Measurements from ENCODE around the gene COASY.
A peak's percentile ranks its signal among the peaks of the same experiment; 100 is the strongest.
"Not testable (repeated sequence)": the region's sequence is repeated elsewhere in the genome, so short reads cannot be mapped to it uniquely, and the experiment has no call there.

Gene COASY

DNA sequence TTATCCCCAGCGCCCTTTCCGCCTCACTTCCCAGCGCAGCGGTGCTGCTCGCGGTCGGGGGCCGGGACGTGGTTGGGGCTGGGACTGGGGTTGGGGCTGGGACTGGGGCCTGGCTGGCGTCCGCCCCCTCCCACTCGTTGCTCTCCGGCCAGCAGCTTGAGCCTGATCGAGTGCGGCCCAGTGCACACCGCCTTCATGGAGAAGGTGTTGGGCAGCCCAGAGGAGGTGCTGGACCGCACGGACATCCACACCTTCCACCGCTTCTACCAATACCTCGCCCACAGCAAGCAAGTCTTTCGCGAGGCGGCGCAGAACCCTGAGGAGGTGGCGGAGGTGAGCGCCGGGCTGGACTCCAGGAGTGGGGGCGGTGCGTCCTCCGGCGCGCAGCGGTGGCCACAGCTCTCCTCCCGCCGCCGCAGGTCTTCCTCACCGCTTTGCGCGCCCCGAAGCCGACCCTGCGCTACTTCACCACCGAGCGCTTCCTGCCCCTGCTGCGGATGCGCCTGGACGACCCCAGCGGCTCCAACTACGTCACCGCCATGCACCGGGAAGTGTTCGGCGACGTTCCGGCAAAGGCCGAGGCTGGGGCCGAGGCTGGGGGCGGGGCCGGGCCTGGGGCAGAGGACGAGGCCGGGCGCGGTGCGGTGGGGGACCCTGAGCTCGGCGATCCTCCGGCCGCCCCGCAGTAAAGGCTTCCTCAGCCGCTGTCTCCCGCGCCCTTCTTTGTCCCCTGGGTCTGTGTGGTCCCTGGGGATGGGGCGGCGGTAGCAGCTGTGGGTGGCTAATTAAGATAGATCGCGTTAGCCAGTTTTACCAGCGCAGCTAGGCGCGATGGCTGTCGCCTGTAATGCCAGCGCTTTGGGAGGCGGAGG, 7.5 kb upstream of the COASY start:
- DNase-seq, result peak; percentile 72

- no peak for DNase-seq
Observed at GRCh38 chr17:42555122-42555622, 6.8 kb upstream of the COASY start.

- DNase-seq, result not testable (repeated sequence)
Observed at GRCh38 chr17:42555961-42556617, 5.9 kb upstream of the COASY start.

DNA sequence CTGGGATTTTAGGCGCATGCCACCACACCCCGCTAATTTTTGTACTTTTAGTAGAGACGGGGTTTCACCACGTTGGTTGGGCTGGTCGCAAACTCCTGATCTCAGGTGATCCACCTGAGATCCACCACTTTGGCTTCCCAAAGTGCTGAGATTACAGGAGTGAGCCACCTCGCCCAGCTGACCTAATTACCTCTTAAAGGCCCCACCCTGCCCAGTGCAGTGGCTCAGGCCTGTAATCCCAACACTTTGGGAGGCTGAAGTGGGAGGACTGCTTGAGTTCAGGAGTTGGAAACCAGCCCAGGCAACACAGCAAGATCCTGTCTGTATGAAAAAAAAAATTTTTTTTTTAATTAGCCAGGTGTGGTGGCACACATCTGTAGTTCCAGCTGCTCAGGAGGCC, 2.9 kb upstream of the COASY start:
- no peak for DNase-seq

DNA sequence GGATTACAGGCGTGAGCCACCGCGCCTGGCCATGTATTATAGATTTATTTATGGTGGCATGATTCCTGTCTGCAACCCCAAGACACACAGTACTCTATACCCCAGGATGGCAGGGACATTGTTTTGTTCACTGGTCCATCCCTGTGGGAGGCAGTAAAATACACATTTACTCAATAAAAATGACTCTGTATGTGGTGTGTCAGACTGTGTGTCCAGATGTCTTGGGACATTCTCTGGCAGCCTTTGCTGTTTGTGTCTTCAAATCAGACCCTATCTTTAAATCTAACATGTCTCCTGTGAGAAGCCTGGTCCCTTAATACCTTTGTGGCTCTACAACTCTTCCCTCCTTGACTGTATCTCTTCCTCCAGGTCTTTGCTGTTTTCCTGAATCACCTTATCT, 1.7 kb upstream of the COASY start:
- DNase-seq, result no peak

DNA sequence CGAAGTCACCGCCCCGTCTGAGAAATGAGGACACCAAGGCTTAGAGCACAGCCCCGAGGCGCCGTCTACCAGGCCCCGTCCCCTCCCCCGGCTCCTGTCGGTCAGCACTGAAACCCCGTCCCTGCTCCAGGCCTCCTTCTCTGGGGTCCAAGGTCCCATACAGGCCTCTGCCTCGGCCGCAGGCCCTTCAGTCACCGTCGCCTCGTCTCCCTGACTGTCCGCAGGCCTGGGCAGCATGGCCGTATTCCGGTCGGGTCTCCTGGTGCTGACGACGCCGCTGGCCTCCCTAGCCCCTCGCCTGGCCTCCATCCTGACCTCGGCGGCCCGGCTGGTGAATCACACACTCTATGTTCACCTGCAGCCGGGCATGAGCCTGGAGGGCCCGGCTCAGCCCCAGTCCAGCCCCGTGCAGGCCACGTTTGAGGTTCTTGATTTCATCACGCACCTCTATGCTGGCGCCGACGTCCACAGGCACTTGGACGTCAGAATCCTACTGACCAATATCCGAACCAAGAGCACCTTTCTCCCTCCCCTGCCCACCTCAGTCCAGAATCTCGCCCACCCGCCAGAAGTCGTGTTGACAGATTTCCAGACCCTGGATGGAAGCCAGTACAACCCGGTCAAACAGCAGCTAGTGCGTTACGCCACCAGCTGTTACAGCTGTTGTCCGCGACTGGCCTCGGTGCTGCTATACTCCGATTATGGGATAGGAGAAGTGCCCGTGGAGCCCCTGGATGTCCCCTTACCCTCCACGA, 617 bp downstream of the COASY start:
- no peak for DNase-seq

DNA sequence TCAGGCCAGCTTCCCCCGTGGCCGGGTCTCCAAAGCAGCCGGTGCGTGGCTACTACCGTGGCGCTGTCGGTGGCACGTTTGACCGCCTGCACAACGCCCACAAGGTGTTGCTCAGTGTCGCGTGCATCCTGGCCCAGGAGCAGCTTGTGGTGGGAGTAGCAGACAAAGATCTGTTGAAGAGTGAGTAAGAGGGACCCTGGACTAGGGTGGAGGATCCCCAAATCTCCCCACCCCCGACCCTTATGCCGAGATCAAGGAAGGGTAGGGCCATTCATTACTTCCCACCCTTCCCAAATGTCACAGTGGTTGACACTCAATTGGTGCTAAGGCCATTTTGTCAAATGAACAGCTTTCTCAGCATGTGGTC, 1.2 kb downstream of the COASY start:
- DNase-seq, result no peak

- DNase-seq, result no peak
Observed at GRCh38 chr17:42563543-42563942, 1.6 kb downstream of the COASY start.

DNA sequence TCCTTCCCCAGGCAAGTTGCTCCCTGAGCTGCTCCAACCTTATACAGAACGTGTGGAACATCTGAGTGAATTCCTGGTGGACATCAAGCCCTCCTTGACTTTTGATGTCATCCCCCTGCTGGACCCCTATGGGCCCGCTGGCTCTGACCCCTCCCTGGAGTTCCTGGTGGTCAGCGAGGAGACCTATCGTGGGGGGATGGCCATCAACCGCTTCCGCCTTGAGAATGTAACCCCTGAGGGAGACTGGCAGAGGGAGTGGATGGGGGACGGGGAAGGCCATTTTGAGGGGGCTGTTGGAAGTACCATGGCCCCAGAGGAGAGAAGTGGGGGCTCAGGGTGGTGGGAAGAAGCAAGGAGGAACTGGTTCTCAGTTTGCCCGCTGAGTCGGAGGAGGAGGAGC, 2.0 kb downstream of the COASY start:
- DNase-seq, result no peak

GRCh38 chr17:42564815-42565522, 3.0 kb downstream of the COASY start:
- DNase-seq, result no peak

- DNase-seq, result no peak
Observed at GRCh38 chr17:42565523-42566214, 3.7 kb downstream of the COASY start.

DNA sequence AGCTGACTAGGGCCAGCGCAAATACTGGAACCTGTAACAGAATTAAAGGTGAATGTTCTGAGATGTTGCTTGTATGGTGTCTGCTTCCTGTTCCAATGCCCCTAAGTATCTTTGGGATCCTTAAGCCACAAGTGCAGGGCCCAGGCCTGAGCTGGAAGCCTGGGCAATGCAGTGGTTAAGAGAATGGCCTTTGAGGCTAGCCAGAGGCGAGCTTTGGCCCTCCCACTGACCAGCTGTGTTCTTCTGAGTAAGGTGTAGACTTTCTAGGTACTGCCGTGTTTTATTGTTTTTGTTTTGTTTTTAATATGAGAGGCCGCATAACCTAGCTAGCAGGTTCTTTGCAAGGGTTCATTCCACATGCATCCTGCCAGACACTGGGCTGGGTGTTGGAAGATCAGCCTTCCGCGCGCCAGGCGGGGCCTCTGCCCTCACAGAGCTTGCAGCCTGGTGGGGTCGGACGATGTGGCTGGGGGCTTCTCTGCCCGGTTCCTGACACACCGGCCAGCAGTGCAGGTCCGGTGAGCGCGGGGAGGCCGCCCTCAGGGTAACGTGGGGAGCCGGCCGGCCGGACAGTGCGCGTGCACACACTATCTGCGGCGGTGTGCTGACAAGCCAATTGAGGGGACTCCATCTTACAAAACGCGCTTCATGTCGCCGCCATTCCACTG, 4.4 kb downstream of the COASY start:
- no peak for DNase-seq

- peak; percentile 91 for DNase-seq
Observed at GRCh38 chr17:42566883-42567573, 5.1 kb downstream of the COASY start, which contains the start of gene MLX. MLX (plus strand) TSS chr17:42567100; CDS start chr17:42567125, 25 bp downstream.

DNA sequence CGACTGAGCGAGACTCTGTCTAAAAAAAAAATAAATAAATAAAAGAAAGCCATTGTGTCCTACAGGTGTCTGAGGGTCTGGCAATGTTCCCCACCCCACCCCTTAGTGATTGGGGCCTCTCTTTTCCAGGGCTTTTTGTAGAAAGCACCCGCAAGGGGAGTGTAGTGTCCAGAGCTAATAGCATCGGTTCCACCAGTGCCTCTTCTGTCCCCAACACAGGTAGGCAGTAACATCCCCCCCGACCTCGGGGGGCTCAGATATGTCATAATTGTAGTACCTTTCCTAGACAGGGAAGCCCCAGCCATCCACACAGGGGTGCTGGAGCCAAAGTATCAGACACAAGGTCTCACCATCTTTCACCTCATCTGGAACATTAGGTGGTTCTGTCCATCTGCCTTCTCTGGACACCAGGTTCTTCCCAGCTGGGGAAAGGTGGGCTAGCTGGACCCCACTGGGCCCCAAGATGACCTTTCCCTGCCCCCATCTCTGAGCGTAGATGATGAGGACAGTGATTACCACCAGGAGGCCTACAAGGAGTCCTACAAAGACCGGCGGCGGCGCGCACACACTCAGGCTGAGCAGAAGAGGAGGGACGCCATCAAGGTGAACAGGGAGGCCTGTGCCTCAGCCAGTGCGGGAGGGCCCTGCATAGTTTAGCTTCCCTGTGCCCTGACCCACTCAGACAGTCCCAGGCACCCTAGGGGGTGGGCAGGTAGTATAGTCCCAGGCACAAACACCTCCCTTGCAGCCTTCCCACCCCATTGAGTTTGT, 6.6 kb downstream of the COASY start:
- DNase-seq, result no peak

DNA sequence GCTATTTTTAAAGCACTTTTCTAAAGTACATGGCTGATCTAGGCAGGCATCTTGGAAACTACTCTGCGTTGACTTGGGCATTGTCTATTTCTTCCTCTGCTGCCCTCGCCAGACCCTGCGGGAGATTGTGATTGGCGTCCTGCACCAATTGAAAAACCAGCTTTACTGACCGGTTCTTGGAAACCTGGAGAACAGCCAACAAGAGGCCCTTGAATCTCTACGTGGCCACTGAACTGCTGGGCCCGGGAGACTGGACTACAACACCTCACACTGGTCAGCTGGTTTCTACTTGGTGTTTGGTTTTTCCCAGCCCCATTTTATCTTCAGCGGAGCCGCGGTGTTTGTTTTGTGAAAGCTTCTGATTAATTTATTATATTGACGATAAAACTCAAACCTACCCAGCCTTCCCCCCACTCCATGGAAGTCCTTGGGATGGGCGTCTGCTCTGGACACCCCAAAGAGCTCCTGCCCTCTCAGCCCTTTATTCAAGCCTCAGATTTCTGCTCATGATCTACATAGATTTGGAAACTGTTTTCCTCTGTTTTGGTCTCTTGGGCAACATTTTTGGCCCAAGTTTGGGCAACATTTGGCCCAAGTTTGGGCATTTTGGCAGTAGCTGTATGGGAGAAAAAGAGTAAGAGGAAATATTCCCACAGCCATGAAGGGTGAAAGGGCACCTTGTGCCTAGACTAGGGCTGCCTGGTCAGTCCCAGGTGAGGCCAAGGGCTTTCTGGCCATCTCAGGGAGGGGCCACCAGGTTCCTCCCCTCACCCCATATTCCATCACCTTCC, 9.7 kb downstream of the COASY start:
- no peak for DNase-seq

DNA sequence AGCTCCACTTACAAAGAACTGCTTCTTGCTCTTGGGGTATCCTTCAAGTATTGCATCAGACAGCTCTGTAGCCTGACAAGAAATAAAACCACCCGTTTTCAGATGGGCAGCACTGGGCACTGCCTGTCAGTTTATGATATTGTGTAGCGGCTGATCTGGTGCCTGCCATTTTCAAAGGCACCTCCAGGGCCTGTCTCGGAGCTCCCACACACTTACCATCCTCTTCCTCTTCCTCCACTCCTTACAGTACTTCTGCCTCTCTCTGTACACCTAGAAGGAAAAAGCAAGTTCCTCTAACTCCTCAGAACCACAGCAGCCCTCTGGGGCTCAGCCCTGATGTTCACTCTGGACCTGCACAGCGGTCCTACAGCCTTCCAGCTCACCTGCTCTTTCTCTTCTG, 11.1 kb downstream of the COASY start:
- no peak for DNase-seq

- DNase-seq, result no peak
Observed at GRCh38 chr17:42574463-42574862, 12.5 kb downstream of the COASY start.

- no peak for DNase-seq
Observed at GRCh38 chr17:42577140-42577531, 15.2 kb downstream of the COASY start.

Data from activated gamma-delta T cell treated with Interleukin-2 at 50 U/mL for 16 hours (primary cell).